NCI-H82 (cell line): ENCODE results near the gene DYNC1H1.

Source experiments
- DNase-seq: peaks from one replicate; lab custom pipeline; 2025; lab: John Stamatoyannopoulos, UW

The DYNC1H1 gene

GRCh38 chr14:102088012-102088792 is 123.8 kb downstream of the DYNC1H1 start:
- no peak for DNase-seq

- DNase-seq: no peak
Measured at GRCh38 chr14:102089621-102090343, 125.4 kb downstream of the DYNC1H1 start.

GRCh38 chr14:102090713-102091112 is 126.3 kb downstream of the DYNC1H1 start:
- DNase-seq: no peak

- no peak for DNase-seq
Measured at GRCh38 chr14:102092806-102093205, 128.4 kb downstream of the DYNC1H1 start.

GRCh38 chr14:102094101-102094500 is 129.7 kb downstream of the DYNC1H1 start:
- DNase-seq: no peak

- DNase-seq: no peak
Measured at GRCh38 chr14:102095231-102095870, 131.0 kb downstream of the DYNC1H1 start.

GRCh38 chr14:102095871-102096568 is 131.6 kb downstream of the DYNC1H1 start:
- peak; percentile 23 for DNase-seq

GRCh38 chr14:102096569-102097188 is 132.3 kb downstream of the DYNC1H1 start:
- DNase-seq: peak; percentile 87

- DNase-seq: no peak
Measured at GRCh38 chr14:102097441-102098135, 133.2 kb downstream of the DYNC1H1 start.

GRCh38 chr14:102103062-102103695 is 138.8 kb downstream of the DYNC1H1 start:
- no peak for DNase-seq

GRCh38 chr14:102105369-102105768 is 141.0 kb downstream of the DYNC1H1 start:
- DNase-seq: no peak
